Middle frontal gyrus (tissue), 1 donor: ENCODE results near the gene REN.

Source experiments
- DNase-seq: peaks from one replicate; pipeline ENCODE4 v3.0.0-alpha.2; 2015; ENCODE audit warnings: low spot score; ENCODE audit errors: extremely low spot score

Gene REN

GRCh38 chr1:204154568-204155255 lies 11.4 kb downstream of the REN start:
- DNase-seq = no peak

DNA sequence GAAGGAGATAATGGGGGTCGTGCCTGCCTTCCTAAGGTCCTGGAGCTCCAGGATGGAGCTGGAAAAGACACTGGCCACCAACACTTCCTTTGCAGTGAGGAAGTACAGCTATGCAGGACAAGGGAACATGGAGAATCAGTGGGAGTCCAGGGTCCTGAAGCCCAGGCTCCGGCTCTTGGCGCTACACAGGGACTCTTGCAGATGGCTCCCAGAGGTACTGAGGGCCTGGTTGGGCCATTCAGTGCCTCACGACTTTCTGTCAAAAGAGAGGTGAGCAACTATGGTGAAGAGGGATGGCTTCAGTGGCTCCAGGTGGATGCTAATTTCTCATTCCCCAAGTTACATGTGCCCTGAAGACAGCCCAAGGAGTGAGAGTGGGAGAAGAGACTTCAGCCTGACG lies 12.5 kb downstream of the REN start:
- DNase-seq = no peak

DNA sequence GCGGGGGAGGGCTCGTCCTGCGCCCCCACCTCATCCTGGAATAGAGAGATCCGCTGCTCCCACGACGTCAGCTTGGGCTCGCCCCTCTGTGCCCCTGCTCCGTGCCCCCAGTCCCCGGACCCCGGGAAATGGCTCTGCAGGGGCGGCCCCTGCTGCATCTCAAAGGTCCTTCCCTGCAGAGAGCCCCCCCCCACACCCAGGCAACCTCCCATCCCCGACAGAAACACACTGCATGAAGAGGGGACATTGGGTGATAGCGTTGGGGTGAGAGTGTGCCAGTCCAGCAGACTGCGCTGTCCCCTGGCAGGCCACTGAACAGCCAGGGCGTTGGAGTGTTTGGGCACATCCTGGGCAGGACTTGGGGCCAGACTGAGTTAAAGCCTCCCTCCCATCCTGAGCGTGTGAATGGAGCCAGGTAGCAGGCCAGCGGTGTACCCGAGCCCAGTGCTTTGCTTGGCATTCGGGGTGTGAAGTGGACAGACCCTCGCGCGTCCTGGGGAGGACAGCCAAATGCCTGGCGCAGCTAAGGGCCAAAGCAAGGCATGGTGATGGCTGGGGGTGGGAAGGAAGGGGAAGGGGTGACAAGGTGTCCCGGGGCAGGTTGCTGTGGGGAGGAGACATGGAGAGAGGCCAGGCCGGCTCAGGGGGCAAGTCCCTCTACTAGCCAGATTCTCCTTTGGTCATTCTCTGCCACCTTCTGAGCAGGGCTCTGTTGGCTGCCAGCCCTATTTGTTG lies 13.7 kb downstream of the REN start:
- DNase-seq = no peak

- no peak for DNase-seq
Measured at GRCh38 chr1:204151552-204152309, 14.4 kb downstream of the REN start, which contains the start of gene ETNK2. TSS of gene ETNK2 (minus strand) at chr1:204152044. CDS start at chr1:204151852, 192 bp downstream.

GRCh38 chr1:204150702-204151551 lies 15.2 kb downstream of the REN start:
- no peak for DNase-seq

GRCh38 chr1:204149635-204150565 lies 16.2 kb downstream of the REN start:
- DNase-seq = no peak

DNA sequence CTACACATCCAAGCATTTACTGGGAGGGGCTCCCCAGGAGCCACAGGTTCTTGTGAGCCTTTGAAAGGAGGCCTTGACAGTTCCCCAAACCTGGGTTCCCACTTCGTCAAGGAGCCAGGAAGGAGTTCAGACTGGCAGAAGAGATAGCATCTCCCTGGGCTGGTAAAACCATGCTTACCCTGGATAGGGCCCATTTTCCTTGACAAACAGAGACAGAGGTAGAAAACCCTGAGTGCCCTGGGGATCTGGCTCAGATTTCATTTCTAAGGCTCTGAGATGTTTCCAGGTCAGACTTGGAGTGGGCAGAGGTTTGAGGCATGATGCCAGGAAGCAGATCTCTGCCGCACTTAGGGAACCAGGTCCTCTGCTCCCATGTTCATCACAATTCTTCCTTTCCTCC lies 17.0 kb downstream of the REN start:
- no peak for DNase-seq

DNA sequence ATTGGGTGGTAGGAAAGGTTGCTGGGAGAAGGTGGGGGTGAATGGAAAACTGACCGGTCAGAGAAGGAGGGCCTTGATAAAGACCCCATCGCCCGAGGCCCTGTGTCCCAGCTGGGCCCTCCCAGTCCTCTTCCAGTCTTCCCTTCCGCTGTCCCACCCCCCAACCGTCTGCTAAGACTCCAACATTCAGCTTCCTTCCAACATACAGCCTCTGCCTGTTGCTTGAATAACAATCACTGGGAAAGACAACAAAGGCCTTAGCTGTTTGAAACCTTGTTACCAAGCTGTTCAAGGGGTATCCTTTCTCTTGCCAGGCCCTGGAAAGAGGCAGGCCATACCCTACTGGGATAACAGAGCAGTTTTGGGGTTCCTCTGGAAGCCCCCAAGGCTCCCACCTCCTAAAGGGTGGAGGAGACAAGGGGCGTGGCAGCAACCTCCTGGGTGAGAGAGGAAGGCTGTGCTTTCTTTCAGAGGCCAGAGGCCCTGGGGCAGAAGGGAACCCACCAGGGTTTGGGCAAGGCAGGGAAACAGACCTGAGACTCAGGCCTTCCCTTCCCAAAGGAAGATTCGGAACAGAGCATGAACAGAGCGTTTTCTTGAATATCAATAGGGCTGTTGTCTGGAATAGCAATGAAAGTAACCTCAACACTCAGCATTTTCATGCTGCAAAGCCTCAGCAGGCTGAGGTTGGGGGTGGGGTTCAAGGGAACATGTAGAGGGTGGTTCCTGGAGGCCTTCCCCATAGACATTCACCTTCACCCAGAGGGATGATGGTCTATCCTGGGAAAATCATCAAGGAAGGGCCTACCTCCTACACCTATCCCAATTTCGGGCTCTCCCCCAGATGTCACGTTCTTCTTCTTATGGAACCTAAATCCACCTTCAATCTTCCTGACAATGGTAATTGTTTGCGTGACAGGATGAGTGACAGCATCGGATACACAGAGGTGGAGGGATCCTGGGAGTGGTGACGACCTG lies 18.4 kb downstream of the REN start:
- no peak for DNase-seq

GRCh38 chr1:204146965-204147364 lies 19.2 kb downstream of the REN start:
- no peak for DNase-seq

GRCh38 chr1:204146309-204146708 lies 19.8 kb downstream of the REN start:
- no peak for DNase-seq

DNA sequence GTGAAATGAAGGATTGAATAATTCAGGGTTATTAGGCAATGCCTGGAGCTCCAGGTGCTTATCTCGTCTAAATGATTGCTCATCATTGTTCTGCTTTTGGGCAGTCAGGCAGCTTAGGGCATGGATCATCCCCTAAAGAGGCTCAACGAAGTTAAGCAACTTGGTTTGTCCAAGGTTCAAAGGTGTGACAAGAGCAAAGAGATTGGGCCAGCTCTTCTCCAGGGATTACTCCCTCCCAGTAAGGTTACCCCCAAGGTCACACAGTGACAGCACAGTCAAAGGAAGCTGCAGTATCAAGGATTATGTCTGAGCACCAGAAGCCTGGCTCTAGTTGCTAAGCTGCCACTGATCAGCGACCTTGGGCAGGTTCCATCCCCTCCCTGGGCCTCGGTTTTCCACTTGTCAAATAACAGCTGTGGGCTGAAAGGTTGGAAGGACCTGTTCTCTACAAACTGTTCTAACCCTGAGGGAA lies 21.1 kb downstream of the REN start:
- DNase-seq = no peak

GRCh38 chr1:204143276-204144041 lies 22.7 kb downstream of the REN start:
- no peak for DNase-seq

GRCh38 chr1:204142032-204142974 lies 23.8 kb downstream of the REN start:
- no peak for DNase-seq

- DNase-seq = no peak
Measured at GRCh38 chr1:204141131-204141530, 25.0 kb downstream of the REN start.

GRCh38 chr1:204139952-204140351 lies 26.2 kb downstream of the REN start:
- no peak for DNase-seq

- DNase-seq = no peak
Measured at GRCh38 chr1:204139088-204139487, 27.0 kb downstream of the REN start.

- no peak for DNase-seq
Measured at GRCh38 chr1:204136814-204137213, 29.3 kb downstream of the REN start.
